NCI-H2196 (cell line): ENCODE data around the gene KIAA1958.

Experiments
- DNase-seq: peaks from one replicate; lab custom pipeline; 2025; ENCODE audit not compliant: unreplicated experiment; lab: John Stamatoyannopoulos, UW

Gene KIAA1958

DNA sequence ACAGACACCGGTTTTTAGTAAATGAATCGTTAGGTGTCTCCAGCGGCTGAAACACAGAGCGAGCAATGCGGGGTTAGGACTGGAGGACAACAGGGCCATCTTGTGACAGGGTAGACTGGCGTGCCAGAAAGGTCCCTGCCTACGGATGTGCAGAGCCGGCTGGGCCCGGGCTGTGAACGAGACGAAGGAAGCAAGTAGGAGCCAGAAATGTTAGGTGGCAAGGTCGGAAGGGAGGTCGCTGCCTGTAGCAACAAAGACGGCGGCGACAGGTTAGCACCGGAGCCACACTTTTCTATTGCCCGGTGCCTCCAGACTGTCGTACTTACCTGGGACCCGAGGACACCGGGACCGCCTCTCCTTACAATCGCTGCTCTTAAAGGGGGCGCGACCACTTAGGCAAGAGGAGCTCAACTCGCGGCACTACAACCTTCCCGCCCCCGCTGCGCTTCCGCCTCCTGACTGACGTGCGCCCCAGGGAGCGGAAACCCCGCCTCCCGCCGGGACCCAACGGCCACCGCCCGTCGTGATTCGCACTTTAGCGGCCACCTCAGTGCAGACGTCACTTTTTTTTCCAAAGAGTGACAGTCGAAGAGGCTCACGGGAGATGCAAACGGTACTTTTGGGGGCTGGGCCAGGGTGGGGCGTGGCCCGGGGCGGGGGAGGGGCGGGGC lies 231.2 kb downstream of the KIAA1958 start, which contains the start of gene INIP:
TSS of gene INIP (minus strand) at position 457 of the 671 bp plus-strand sequence. CDS start 1,632 bp downstream, outside the sequence.
- peak; percentile 97 for DNase-seq
